ENCODE data around the gene AKR1E2.

GRCh38 chr10:4888236-4888635 lies 62.2 kb downstream of the AKR1E2 start:
- TF ChIP-seq EZH2phosphoT487 (IDR thresholded peaks at IDR 0.05; ENCODE audit: insufficient read depth, low read depth) (no peak), EZH2 (IDR thresholded peaks at IDR 0.05; ENCODE audit: insufficient read depth, poor library complexity, severe bottlenecking) (no peak)

All from GM23248 (cell line).